Neural progenitor cell (in vitro differentiated cells): ENCODE results near the gene EXOSC5.

ENCODE experiments used
- EZH2 ChIP-seq: fragments of 200-600 bp; sonication (generic); IDR thresholded peaks from 2 replicates; pipeline ENCODE4 v1.6.1; 2017; ENCODE audit warnings: antibody characterized with exemption, mild to moderate bottlenecking, moderate library complexity
- TF ChIP-seq, protein P1 (sequence below): fragments of 200-600 bp; sonication (generic); IDR thresholded peaks from 2 replicates; pipeline ENCODE4 v1.5.1; 2017; ENCODE audit warnings: antibody characterized with exemption, mild to moderate bottlenecking

DNA sequence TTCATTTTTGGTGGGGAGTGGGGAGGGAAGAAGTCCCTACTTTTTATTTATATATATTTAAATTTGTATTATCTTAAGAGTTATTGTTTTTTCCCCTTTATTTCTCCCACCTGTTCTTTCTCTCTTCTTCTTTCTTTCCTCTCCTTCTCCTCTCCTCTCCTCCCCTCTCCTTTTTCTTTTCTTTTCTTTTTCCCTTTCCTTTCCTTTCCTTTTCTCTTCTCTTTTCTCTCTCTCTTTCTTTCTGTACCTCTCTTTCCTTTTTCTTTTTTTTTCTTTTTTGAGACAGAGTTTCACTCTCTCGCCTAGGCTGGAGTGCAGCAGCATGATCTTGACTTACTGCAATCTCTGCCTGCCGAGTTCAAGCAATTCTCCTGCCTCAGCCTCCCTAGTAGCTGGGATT lies 2.4 kb upstream of the EXOSC5 start:
- TF ChIP-seq EZH2 = no peak
- TF ChIP-seq, protein P1, sequence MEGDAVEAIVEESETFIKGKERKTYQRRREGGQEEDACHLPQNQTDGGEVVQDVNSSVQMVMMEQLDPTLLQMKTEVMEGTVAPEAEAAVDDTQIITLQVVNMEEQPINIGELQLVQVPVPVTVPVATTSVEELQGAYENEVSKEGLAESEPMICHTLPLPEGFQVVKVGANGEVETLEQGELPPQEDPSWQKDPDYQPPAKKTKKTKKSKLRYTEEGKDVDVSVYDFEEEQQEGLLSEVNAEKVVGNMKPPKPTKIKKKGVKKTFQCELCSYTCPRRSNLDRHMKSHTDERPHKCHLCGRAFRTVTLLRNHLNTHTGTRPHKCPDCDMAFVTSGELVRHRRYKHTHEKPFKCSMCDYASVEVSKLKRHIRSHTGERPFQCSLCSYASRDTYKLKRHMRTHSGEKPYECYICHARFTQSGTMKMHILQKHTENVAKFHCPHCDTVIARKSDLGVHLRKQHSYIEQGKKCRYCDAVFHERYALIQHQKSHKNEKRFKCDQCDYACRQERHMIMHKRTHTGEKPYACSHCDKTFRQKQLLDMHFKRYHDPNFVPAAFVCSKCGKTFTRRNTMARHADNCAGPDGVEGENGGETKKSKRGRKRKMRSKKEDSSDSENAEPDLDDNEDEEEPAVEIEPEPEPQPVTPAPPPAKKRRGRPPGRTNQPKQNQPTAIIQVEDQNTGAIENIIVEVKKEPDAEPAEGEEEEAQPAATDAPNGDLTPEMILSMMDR = no peak
